ENCODE measurements around the gene OR5H1. TPM values are rescaled to one million over a fixed set of nuclear protein-coding genes. Genes with fewer than 3 reads are reported as not detected.
"Not testable (repeated sequence)": the region's sequence is repeated elsewhere in the genome, so short reads cannot be mapped to it uniquely, and the experiment has no call there.

The OR5H1 gene
- total RNA-seq (2014; rRNA removed; shearing (Covaris generic)) = not detected in 2 replicates

DNA sequence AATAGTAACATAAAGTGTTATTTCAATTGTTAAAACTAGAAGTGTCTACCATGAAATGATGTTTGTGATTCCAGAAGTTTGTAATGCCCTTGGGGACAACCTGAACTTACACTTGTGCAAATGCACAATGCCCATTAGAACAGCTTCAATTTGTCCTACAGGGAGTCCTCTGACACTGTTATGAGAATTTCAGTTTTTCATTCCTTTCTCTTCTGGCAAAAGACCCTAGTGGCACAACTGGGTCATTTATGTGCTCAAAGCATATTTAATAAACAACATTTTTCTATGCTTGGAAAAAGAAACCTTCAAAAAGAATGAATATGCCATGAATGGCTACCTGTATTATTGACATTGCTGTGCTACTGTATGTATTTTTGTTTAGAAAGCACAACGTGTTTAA lies at the start of gene OR5H1:
Gene OR5H1, plus strand, starts transcription at position 301 of the 400 bp plus-strand sequence. CDS start 1,977 bp downstream, outside the sequence.
- Histone ChIP-seq H3K27me3 (ENCODE audit: control insufficient read depth, insufficient read depth, low read length) (no peaks in the 10 kb centered on the region), H3K36me3 (replicated peaks; ENCODE audit: control insufficient read depth, insufficient read depth, low read length) (no peaks in the 10 kb centered on the region), H3K4me3 (ENCODE audit: insufficient read depth, low read depth, low read length) (no peak within 1 kb of the TSS)
- no peak for DNase-seq

DNA sequence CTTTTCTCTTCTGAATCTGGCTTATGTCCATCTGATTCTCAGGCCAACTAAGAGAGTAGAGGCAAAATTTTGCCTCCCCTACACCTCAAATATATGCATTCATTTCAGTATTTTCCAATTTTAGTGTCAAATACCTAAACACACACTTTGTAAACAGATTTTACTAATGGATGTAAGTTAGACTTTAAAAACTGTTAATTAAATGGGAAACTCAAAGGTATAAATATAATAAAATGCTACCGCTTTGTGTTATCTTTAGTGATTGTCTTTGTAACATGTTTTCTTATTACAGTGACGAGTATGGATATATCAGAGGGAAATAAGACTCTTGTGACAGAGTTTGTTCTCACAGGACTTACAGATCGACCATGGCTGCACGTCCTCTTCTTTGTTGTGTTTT lies 43.6 kb upstream of the OR5H1 start, which contains the start of gene OR5AC2:
Gene OR5AC2, plus strand, starts transcription at position 301 of the 400 bp plus-strand sequence. Its CDS starts 0 bp downstream, at position 301.
- DNase-seq = no peak
- H3K36me3 ChIP-seq (replicated peaks; ENCODE audit: control insufficient read depth, insufficient read depth, low read length) = no peaks in the 10 kb centered on the region
- H3K27me3 ChIP-seq (ENCODE audit: control insufficient read depth, insufficient read depth, low read length) = no peaks in the 10 kb centered on the region
- no peak within 1 kb of the TSS for H3K4me3 ChIP-seq (ENCODE audit: insufficient read depth, low read depth, low read length)

DNA sequence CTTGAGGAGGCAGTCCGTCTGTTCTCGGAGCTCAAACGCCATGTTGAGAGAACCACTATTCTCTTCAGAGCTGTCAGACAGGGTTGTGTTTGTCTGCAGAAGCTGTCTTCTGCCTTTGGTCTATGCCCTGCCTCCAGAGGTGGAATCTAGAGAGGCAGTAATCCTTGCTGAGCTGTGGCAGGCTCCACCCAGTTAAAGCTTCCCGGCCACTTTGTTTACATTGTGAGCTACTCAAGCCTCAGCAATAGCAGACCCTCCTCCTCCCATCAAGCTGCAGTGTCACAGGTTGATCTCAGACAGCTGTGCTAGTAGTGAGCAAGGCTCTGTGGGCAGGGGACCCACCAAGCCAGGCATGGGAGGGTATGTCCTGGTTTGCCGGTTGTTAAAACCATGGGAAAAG lies 34.6 kb upstream of the OR5H1 start:
- no peaks in the 10 kb centered on the region for H3K27me3 ChIP-seq (ENCODE audit: control insufficient read depth, insufficient read depth, low read length)
- DNase-seq = no peak
- H3K4me3 ChIP-seq (ENCODE audit: insufficient read depth, low read depth, low read length) = no peak overlapping the region
- no peaks in the 10 kb centered on the region for H3K36me3 ChIP-seq (replicated peaks; ENCODE audit: control insufficient read depth, insufficient read depth, low read length)

DNA sequence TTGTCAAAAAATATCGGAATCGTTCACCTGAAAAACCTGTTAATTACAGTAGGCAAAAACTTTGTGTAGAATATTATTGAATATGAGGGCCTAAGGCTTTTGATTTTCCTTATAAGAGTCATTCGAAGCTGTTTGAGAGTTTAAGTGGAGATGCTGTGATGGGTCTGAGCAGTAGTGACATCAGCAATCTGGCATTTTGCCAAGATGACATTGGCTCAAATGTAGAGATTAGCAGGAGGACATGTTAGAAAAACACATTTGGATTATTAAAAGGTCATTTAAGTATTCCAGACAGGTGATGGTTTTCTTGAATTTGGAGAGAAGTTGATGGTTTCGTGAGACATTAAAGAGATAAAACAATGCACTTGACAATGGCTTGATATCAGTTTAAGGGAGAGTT lies 30.7 kb upstream of the OR5H1 start:
- H3K27me3 ChIP-seq (ENCODE audit: control insufficient read depth, insufficient read depth, low read length) = no peaks in the 10 kb centered on the region
- DNase-seq = no peak
- H3K4me3 ChIP-seq (ENCODE audit: insufficient read depth, low read depth, low read length) = no peak overlapping the region
- H3K36me3 ChIP-seq (replicated peaks; ENCODE audit: control insufficient read depth, insufficient read depth, low read length) = no peaks in the 10 kb centered on the region

DNA sequence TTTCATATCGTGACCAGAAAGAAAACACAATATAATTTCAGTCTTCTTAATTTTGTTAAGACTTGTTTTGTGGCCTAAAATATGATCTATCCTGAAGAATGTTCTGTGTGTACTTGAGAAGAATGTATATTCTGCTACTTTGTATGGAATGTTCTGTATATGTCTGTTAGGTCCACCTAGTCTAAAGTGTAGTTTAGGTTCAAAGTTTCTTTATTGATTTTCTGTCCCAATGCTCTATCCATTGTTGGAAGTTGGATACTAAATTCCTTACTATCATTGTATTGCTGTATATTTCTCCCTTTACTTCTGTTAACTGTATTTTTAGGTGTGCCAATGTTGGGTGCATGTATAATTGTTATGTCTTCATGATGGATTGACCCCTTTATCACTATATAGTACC lies 22.4 kb upstream of the OR5H1 start:
- no peak for DNase-seq
- H3K27me3 ChIP-seq (ENCODE audit: control insufficient read depth, insufficient read depth, low read length) = no peaks in the 10 kb centered on the region
- H3K4me3 ChIP-seq (ENCODE audit: insufficient read depth, low read depth, low read length) = no peak overlapping the region
- H3K36me3 ChIP-seq (replicated peaks; ENCODE audit: control insufficient read depth, insufficient read depth, low read length) = no peaks in the 10 kb centered on the region

DNA sequence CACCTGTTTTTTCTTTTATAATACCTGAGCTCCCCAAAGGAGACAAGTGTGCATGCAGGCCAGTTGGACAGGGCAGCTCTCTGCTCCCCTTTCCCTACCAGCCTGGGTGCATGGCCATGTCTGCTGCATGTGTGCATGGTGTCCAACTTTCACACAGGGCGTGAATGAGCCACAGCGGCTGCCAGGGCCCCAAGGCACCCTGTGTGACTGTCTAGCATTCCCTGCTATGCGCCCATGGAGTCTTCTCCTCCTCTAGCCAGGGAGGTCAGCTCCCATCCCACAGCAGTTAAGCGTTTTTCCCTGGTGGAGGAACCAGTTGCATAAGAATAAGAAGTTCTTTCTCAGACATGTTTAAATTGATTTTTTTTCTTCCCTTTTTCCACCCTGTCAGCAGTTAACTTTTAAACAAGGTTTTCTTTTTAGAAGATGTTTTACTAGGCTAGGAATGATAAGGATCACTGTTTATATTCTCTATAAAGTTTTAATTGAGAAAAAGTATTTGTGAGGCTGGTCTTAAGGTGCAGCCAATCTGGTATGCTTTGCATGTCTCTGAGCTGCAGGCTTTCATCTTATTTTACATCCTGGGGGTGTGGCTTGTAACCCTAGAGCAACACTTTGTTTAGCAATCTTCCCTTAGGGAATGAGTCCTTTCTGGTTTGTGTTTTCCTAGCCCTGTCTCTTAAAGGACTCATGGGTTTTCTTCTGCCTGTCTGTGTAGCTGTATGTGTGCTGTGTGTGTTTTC lies 20.5 kb upstream of the OR5H1 start:
- DNase-seq = no peak
- no peak overlapping the region for H3K4me3 ChIP-seq (ENCODE audit: insufficient read depth, low read depth, low read length)

DNA sequence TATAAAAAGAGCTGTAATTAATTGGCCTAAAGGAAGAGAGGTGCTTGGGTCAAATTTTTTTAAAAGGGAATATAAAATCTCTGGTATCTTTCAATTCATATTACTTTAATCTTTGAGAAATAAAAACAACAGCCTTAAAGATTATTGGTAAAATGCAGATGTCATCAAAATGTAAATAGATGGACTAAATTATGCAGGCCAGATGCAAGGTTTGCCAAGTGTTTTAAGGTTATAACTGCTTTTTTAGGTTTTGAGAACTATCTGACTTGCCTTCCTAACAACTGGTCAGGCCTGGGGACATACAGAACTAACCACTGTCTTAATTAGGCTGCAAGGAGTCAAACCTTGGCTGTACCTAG lies 20.0 kb upstream of the OR5H1 start:
- Histone ChIP-seq H3K27me3 (ENCODE audit: control insufficient read depth, insufficient read depth, low read length) (no peaks in the 10 kb centered on the region), H3K36me3 (replicated peaks; ENCODE audit: control insufficient read depth, insufficient read depth, low read length) (no peaks in the 10 kb centered on the region), H3K4me3 (ENCODE audit: insufficient read depth, low read depth, low read length) (no peak overlapping the region)
- DNase-seq = no peak

More for the DNA sequence above, 20.5 kb upstream of the OR5H1 start:
- Histone ChIP-seq H3K27me3 (ENCODE audit: control insufficient read depth, insufficient read depth, low read length) (no peaks in the 10 kb centered on the region), H3K36me3 (replicated peaks; ENCODE audit: control insufficient read depth, insufficient read depth, low read length) (no peaks in the 10 kb centered on the region)

DNA sequence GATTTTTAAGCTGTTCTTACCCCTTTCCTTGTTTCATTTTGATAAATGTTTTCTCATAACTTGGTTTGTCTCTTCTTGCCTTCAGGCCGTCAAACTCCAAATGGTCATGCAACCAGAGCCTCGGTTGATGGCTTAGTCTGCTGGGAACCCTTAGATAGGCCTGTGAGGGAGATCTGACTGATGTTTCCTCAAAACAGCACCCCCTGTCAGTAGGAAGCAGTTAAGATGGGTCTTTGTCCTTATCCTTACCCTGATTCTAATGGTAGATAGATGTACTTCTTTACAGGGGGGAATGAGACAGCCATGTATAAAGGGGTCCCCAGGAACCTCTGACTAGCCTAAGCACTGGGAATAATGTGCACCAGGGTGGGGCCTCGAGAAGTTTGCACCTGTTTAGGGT lies 16.3 kb upstream of the OR5H1 start:
- no peak for DNase-seq
- Histone ChIP-seq H3K27me3 (ENCODE audit: control insufficient read depth, insufficient read depth, low read length) (no peaks in the 10 kb centered on the region), H3K36me3 (replicated peaks; ENCODE audit: control insufficient read depth, insufficient read depth, low read length) (no peaks in the 10 kb centered on the region), H3K4me3 (ENCODE audit: insufficient read depth, low read depth, low read length) (no peak overlapping the region)

DNA sequence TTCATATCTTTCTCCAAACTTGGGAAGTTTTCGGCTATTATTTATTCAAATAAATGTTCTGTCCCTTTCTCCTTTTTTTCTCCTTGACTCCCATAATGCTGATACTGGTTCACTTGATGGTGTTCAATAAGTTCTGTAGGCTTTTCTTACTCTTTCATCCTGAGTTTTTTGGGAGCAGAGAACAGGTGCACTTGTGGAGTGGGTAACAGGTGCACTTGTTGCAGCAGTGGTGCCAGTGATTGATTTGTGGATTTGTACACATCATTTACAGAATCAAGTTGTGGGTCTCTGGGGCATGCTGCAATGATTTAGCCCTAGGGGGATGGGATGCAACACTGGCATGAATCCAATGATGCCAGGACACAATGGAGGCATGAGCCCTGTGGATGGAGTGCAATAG lies 14.8 kb upstream of the OR5H1 start:
- DNase-seq = no peak
- H3K36me3 ChIP-seq (replicated peaks; ENCODE audit: control insufficient read depth, insufficient read depth, low read length) = no peaks in the 10 kb centered on the region
- H3K4me3 ChIP-seq (ENCODE audit: insufficient read depth, low read depth, low read length) = no peak overlapping the region

DNA sequence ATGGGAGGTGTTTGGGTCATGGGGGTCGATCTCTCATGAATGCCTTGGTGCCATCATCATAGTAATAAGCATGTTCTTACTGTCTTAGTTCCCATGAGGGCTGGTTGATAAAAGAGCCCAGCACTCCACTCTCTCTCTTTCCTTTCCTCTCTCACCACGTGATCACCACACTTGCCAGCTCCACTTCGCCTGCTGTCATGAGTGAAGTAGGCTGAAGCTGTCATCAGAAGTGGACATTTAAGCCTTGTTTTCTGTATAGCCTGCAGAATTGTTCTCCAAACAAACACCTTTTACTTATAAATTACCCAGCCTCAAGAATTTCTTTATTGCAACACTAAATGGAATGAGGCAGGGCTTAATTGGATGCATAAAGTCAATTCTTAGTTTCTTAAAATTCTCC lies 6.1 kb downstream of the OR5H1 start:
- no peak for DNase-seq
- Histone ChIP-seq H3K27me3 (ENCODE audit: control insufficient read depth, insufficient read depth, low read length) (no peaks in the 10 kb centered on the region), H3K4me3 (ENCODE audit: insufficient read depth, low read depth, low read length) (no peak overlapping the region), H3K36me3 (replicated peaks; ENCODE audit: control insufficient read depth, insufficient read depth, low read length) (no peaks in the 10 kb centered on the region)

More for the DNA sequence above, 14.8 kb upstream of the OR5H1 start:
- no peaks in the 10 kb centered on the region for H3K27me3 ChIP-seq (ENCODE audit: control insufficient read depth, insufficient read depth, low read length)

DNA sequence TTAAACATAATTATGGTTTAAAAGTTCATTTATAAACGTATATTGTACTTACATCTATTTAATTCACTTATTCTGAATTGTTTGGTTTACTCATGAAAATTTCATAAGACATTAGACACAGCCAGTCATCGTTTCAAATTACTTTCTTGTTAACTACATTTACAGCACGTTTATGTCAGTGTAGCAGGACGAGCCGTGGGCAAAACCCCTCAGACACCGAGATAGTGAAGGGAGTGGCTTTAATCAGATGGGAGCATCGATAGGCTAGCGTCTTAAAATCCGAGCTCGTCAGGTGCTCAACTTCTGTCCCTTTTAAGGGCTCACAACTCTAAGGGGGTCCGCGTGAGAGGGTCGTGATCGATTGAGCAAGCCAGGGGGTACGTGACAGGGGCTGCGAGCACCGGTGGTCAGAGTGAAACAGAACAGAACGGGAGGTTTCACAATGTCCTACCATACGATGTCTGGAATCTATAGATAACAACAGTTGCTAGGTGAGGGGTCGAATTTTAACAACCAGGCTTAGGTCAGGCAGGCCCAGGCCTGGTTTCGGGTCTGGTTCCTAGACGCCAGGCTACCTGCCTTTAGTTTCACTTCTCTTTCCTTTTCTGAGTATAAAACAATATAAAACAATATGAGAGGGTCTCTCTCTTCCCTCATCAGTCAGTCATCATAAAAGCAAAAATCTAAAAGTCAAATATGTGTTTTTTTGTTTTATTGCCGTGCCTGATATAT lies 7.5 kb downstream of the OR5H1 start:
- not testable (repeated sequence) for H3K27me3 ChIP-seq (ENCODE audit: control insufficient read depth, insufficient read depth, low read length); DNase-seq; H3K4me3 ChIP-seq (ENCODE audit: insufficient read depth, low read depth, low read length); H3K36me3 ChIP-seq (replicated peaks; ENCODE audit: control insufficient read depth, insufficient read depth, low read length)

DNA sequence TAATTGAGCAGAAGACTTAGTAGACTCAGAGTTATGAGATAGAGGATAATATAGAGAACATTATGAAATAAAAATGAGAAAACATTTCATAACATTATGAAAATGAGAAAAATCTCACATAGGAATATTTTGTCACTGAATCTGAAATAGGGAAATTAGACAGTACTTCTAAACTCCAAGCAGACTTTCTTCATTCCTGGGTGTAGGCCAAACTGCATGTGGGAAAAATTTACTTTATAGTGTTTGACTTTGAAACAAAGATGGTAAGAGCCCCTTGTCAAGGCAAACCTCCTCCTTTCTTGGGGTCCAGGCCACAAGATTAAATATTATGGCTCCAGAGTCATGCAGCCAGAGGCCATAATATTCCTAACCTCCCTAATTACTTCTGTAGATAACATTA lies 10.0 kb downstream of the OR5H1 start:
- DNase-seq = no peak
- Histone ChIP-seq H3K4me3 (ENCODE audit: insufficient read depth, low read depth, low read length) (no peak overlapping the region), H3K27me3 (ENCODE audit: control insufficient read depth, insufficient read depth, low read length) (no peaks in the 10 kb centered on the region), H3K36me3 (replicated peaks; ENCODE audit: control insufficient read depth, insufficient read depth, low read length) (no peaks in the 10 kb centered on the region)

DNA sequence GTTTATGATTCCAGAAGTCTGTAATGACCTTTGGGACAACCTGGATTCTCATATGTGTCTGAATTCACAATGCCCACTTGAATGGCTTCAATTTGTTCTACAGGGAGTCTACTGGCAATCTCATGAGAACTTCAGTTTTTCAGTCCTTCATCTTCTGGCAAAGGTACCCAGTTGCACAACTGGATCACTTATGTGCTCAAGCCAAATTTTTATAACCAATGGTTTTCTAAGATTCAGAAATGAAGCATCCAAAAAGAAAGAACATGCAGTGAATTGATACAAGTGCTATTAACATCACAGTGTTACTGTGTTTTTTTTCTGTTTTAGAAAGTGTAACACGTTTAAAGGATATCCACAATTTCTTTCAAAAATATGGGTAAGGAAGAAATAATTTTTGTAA lies 16.7 kb downstream of the OR5H1 start, which contains the start of gene OR5H14:
Gene OR5H14, plus strand, starts transcription at position 301 of the 400 bp plus-strand sequence. CDS start 1,907 bp downstream, outside the sequence.
- DNase-seq = no peak
- H3K4me3 ChIP-seq (ENCODE audit: insufficient read depth, low read depth, low read length) = no peak within 1 kb of the TSS
- H3K36me3 ChIP-seq (replicated peaks; ENCODE audit: control insufficient read depth, insufficient read depth, low read length) = no peaks in the 10 kb centered on the region
- H3K27me3 ChIP-seq (ENCODE audit: control insufficient read depth, insufficient read depth, low read length) = no peaks in the 10 kb centered on the region

DNA sequence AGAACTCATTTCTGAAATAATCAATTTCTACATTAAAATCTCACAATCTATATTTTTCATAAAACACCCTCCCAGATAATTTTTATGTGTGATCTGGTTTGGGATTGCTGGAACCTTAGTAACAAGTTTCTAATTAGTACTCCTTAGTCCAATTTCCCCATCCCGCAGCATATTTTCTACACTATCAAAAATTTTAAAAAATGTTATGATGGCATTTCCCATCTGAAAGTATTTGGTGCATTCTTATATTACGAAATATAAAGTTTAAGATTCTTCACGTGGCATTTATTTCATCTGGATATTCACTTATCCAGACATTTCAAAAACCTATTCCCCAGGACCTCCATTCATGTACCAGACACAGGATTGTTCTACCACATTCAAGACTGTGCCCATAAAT lies 18.2 kb downstream of the OR5H1 start:
- Histone ChIP-seq H3K27me3 (ENCODE audit: control insufficient read depth, insufficient read depth, low read length) (no peaks in the 10 kb centered on the region), H3K36me3 (replicated peaks; ENCODE audit: control insufficient read depth, insufficient read depth, low read length) (no peaks in the 10 kb centered on the region), H3K4me3 (ENCODE audit: insufficient read depth, low read depth, low read length) (no peak overlapping the region)
- no peak for DNase-seq

DNA sequence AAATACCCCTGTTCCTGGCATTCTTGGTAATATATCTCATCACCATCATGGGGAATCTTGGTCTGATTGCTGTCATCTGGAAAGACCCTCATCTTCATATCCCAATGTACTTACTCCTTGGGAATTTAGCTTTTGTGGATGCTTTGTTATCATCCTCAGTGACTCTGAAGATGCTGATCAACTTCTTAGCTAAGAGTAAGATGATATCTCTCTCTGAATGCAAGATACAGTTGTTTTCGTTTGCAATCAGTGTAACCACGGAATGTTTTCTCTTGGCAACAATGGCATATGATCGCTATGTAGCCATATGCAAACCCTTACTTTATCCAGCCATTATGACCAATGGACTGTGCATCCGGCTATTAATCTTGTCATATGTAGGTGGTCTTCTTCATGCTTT lies 18.9 kb downstream of the OR5H1 start:
- H3K27me3 ChIP-seq (ENCODE audit: control insufficient read depth, insufficient read depth, low read length); H3K36me3 ChIP-seq (replicated peaks; ENCODE audit: control insufficient read depth, insufficient read depth, low read length): not testable (repeated sequence)

More for the DNA sequence above, 18.9 kb downstream of the OR5H1 start:
- H3K4me3 ChIP-seq (ENCODE audit: insufficient read depth, low read depth, low read length); DNase-seq: not testable (repeated sequence)

Data from H7 (cell line).